Endothelial cell (in vitro differentiated cells): Measurements from ENCODE around the gene PHAX. TPM values are rescaled to one million over a fixed set of nuclear protein-coding genes. Genes with fewer than 3 reads are reported as not detected.

Source experiments
- DNase-seq: peaks from one replicate; pipeline ENCODE4 v3.0.0; 2021; ENCODE audit warnings: low spot score
- H3K27ac Mint-ChIP-seq: one replicate; pipeline ENCODE4 v1.8.0; 2021; ENCODE audit warnings: mixed read lengths, inconsistent platforms; ENCODE audit not compliant: unreplicated experiment
- H3K27me3 Mint-ChIP-seq: one replicate; pipeline ENCODE4 v1.8.0; 2021; ENCODE audit warnings: mild to moderate bottlenecking, moderate library complexity, mixed read lengths, inconsistent platforms; ENCODE audit not compliant: unreplicated experiment
- H3K36me3 Mint-ChIP-seq: one replicate; pipeline ENCODE4 v1.8.0; 2021; ENCODE audit warnings: mild to moderate bottlenecking, low read depth, mixed read lengths, inconsistent platforms; ENCODE audit not compliant: unreplicated experiment
- H3K4me1 Mint-ChIP-seq: one replicate; pipeline ENCODE4 v1.8.0; 2021; ENCODE audit warnings: mild to moderate bottlenecking, mixed read lengths, inconsistent platforms; ENCODE audit not compliant: unreplicated experiment
- H3K4me3 Mint-ChIP-seq: one replicate; pipeline ENCODE4 v1.8.0; 2021; ENCODE audit warnings: mild to moderate bottlenecking, mixed read lengths, inconsistent platforms; ENCODE audit not compliant: unreplicated experiment
- H3K9me3 Mint-ChIP-seq: one replicate; pipeline ENCODE4 v1.8.0; 2021; ENCODE audit warnings: mixed read lengths, inconsistent platforms; ENCODE audit not compliant: unreplicated experiment
- total RNA-seq: library from RNA; stranded (reverse); fragmentation: NEBNext Ultra II Directional; extraction: Animal tissue kit (Norgen Biotek cat#: 25700); gene quantifications from one replicate; pipeline ENCODE4 v1.2.1, GENCODE V29; 2021; ENCODE audit not compliant: unreplicated experiment
- TF ChIP-seq, protein P1 (sequence below): fragments of 200-600 bp; sonication (generic); IDR thresholded peaks from one replicate; pipeline ENCODE4 v1.5.0; 2021; ENCODE audit warnings: antibody characterized with exemption; ENCODE audit not compliant: unreplicated experiment

Gene PHAX
- total RNA-seq, 1 donor from 2014 or later = 33.4 TPM

DNA sequence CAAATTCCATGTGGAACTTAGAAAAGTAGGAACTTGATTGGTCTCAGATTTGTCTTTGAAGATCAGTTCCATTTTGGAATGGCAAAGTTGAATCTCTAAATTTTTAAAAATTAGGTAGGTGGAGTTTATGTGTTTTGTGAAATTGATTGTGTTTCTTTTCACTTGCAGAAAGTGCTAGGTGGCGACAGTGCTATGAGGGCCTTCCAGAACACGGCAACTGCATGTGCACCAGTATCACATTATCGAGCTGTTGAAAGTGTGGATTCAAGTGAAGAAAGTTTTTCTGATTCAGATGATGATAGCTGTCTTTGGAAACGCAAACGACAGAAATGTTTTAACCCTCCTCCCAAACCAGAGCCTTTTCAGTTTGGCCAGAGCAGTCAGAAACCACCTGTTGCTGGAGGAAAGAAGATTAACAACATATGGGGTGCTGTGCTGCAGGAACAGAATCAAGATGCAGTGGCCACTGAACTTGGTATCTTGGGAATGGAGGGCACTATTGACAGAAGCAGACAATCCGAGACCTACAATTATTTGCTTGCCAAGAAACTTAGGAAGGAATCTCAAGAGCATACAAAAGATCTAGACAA lies 2.8 kb downstream of the PHAX start:
- H3K36me3 Mint-ChIP-seq = peaks cover 13% of the 10 kb centered on the region
- no peak for DNase-seq
- TF ChIP-seq, protein P1, sequence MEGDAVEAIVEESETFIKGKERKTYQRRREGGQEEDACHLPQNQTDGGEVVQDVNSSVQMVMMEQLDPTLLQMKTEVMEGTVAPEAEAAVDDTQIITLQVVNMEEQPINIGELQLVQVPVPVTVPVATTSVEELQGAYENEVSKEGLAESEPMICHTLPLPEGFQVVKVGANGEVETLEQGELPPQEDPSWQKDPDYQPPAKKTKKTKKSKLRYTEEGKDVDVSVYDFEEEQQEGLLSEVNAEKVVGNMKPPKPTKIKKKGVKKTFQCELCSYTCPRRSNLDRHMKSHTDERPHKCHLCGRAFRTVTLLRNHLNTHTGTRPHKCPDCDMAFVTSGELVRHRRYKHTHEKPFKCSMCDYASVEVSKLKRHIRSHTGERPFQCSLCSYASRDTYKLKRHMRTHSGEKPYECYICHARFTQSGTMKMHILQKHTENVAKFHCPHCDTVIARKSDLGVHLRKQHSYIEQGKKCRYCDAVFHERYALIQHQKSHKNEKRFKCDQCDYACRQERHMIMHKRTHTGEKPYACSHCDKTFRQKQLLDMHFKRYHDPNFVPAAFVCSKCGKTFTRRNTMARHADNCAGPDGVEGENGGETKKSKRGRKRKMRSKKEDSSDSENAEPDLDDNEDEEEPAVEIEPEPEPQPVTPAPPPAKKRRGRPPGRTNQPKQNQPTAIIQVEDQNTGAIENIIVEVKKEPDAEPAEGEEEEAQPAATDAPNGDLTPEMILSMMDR = no peak
- H3K27me3 Mint-ChIP-seq = peaks cover 10% of the 10 kb centered on the region
- no peak overlapping the region for H3K27ac Mint-ChIP-seq
- no peaks in the 10 kb centered on the region for H3K9me3 Mint-ChIP-seq
- H3K4me3 Mint-ChIP-seq = peak overlapping the region; percentile 62
- peaks cover 17% of the 10 kb centered on the region for H3K4me1 Mint-ChIP-seq

DNA sequence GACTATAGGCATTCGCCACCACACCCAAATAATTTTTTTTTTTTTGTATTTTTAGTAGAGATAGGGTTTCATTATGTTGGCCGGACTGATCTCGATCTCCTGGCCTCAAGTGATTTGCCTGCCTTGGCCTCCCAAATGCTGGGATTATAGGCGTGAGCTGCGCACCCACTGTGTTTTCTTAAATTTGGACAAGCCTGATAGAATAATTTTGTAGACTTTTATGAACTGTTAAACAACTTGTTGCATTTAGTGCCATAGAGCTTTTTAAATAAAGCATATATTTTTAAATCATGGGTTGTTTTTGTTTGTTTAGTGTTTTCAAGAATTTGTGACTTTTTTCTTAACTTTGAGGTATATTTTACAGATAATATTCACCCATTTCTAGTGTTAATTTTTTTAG lies 4.8 kb downstream of the PHAX start:
- Mint-ChIP-seq H3K36me3 (peaks cover 16% of the 10 kb centered on the region), H3K4me3 (no peak overlapping the region)
- no peak for DNase-seq

DNA sequence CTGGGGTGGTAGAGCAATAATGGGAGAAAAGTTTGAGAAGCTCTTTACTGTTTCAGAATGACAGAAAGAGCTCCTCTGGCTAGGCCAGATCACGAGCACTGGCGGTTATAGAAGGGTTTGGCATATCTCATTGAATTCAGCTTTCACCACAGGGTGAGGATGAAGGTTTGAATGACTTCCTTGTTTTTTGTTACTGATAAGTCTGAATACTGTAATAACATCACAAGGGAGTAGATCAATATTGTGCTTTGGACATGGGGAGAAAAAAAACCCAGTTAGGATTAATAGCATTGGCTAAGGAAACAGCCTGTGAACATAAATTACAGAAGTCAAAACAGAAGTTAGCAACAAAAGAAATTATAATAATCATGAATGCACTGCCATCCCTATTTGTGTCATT lies 9.4 kb downstream of the PHAX start:
- no peak for DNase-seq
- Mint-ChIP-seq H3K36me3 (peaks cover 15% of the 10 kb centered on the region), H3K27ac (no peak overlapping the region), H3K4me1 (peaks cover 3% of the 10 kb centered on the region), H3K27me3 (peaks cover 4% of the 10 kb centered on the region), H3K4me3 (peak overlapping the region; percentile 34), H3K9me3 (no peaks in the 10 kb centered on the region)
- TF ChIP-seq, protein P1 = no peak

More for the DNA sequence above, 4.8 kb downstream of the PHAX start:
- Mint-ChIP-seq H3K27ac (no peak overlapping the region), H3K9me3 (no peaks in the 10 kb centered on the region), H3K4me1 (peaks cover 11% of the 10 kb centered on the region), H3K27me3 (peaks cover 4% of the 10 kb centered on the region)
- TF ChIP-seq, protein P1 = no peak

DNA sequence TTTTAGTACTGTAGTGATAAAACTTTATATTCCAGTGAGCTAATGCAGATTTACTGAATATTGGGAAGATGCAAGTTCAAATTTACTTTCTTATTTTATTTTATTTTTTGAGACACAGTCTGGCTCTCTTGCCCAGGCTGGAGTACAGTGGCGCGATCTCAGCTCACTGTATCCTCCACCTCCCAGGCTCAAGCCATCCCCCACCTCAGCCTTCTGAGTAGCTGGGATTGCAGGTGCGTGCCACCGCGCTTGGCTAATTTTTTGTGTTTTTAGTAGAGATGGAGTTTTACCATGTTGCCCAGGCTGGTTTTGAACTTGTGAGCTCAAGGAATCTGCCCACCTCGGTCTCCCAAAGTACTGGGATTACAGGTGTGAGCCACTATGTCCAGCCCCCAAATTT lies 9.9 kb downstream of the PHAX start:
- TF ChIP-seq, protein P1 = no peak
- no peak for DNase-seq
- H3K27ac Mint-ChIP-seq = no peak overlapping the region
- H3K36me3 Mint-ChIP-seq = peaks cover 15% of the 10 kb centered on the region
- peaks cover 3% of the 10 kb centered on the region for H3K4me1 Mint-ChIP-seq
- H3K9me3 Mint-ChIP-seq = no peaks in the 10 kb centered on the region
- H3K27me3 Mint-ChIP-seq = peaks cover 4% of the 10 kb centered on the region
- no peak overlapping the region for H3K4me3 Mint-ChIP-seq

DNA sequence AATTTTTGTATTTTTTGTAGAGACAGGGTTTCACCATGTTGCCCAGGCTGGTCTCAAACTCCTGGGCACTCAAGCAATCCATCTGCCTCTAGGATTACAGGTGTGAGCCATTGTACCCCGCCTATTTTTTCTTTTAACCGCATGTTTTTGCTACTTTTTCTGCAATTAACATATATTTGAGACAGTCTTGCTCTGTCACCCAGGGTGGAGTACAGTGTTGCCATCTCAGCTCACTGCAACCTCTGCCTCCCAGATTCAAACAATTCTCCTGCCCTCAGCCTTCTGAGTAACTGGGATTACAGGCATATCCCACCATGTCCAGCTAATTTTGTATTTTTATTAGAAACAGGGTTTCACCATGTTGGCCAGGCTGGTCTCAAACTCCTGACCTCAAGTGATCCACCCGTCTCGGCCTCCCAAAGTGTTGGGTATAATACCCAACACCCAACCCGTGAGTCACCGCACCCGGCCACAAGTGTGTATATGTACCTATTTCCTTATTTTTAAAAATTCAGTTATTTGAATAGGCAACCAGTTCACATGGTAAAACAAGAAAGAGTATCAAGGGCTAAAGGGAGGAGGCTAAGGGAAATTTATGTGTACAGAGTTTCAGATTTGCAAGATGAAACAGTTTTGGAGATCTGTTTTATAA lies 13.3 kb downstream of the PHAX start:
- DNase-seq = no peak
- H3K27me3 Mint-ChIP-seq = peaks cover 6% of the 10 kb centered on the region
- TF ChIP-seq, protein P1 = no peak
- H3K4me1 Mint-ChIP-seq = peaks cover 3% of the 10 kb centered on the region
- peak overlapping the region; percentile 42 for H3K27ac Mint-ChIP-seq
- H3K36me3 Mint-ChIP-seq = peaks cover 15% of the 10 kb centered on the region
- no peaks in the 10 kb centered on the region for H3K9me3 Mint-ChIP-seq
- no peak overlapping the region for H3K4me3 Mint-ChIP-seq
